ENCODE measurements around the gene SYT17. TPM values are rescaled to one million over a fixed set of nuclear protein-coding genes. Genes with fewer than 3 reads are reported as not detected.

The SYT17 gene
- polyA plus RNA-seq, 6 donors from 2014 or later: 23.6 to 51.9 (median 33.1) TPM

- Mint-ChIP-seq H3K9me3 (peaks cover 0 to 14% (median 7%) of the 10 kb centered on the region in 7 donors), H3K27me3 (peaks cover 16 to 28% (median 27%) of the 10 kb centered on the region in 3 donors), H3K4me1 (no peaks in the 10 kb centered on the region), H3K27ac (no peak overlapping the region), H3K4me3 (no peak overlapping the region), H3K36me3 (no peaks in the 10 kb centered on the region)
- ATAC-seq (ENCODE audit: low read depth in 2 of 2): no peak
- DNase-seq: no peak
Measured at GRCh38 chr16:19147126-19147525, 20.9 kb upstream of the SYT17 start.

GRCh38 chr16:19147627-19148026, 20.4 kb upstream of the SYT17 start:
- H3K36me3 Mint-ChIP-seq: no peaks in the 10 kb centered on the region
- peaks cover 0 to 14% (median 7%) of the 10 kb centered on the region in 7 donors for H3K9me3 Mint-ChIP-seq
- ATAC-seq (ENCODE audit: low read depth in 2 of 2): no peak

GRCh38 chr16:19148189-19148588, 19.9 kb upstream of the SYT17 start:
- Mint-ChIP-seq H3K4me1 (no peaks in the 10 kb centered on the region), H3K4me3 (no peak overlapping the region), H3K36me3 (no peaks in the 10 kb centered on the region), H3K27me3 (peaks cover 16 to 30% (median 26%) of the 10 kb centered on the region in 3 donors), H3K27ac (no peak overlapping the region), H3K9me3 (peaks cover 0 to 14% (median 8%) of the 10 kb centered on the region in 7 donors)
- DNase-seq (no peak), ATAC-seq (ENCODE audit: low read depth in 2 of 2) (no peak)

More at GRCh38 chr16:19147627-19148026, 20.4 kb upstream of the SYT17 start:
- Mint-ChIP-seq H3K27ac (no peak overlapping the region), H3K4me1 (no peaks in the 10 kb centered on the region), H3K4me3 (no peak overlapping the region), H3K27me3 (peaks cover 16 to 28% (median 24%) of the 10 kb centered on the region in 3 donors)
- no peak for DNase-seq

- peaks cover 21 to 24% (median 22%) of the 10 kb centered on the region in 3 donors for H3K27me3 Mint-ChIP-seq
Measured at GRCh38 chr16:19151310-19151709, 16.7 kb upstream of the SYT17 start.

GRCh38 chr16:19152042-19152441, 16.0 kb upstream of the SYT17 start:
- Mint-ChIP-seq H3K9me3 (peaks cover 7 to 29% (median 16%) of the 10 kb centered on the region in 7 donors), H3K4me1 (no peaks in the 10 kb centered on the region), H3K4me3 (no peak overlapping the region), H3K27ac (no peak overlapping the region), H3K36me3 (peaks cover 0 to 9% of the 10 kb centered on the region in 2 donors), H3K27me3 (peaks cover 22 to 26% (median 22%) of the 10 kb centered on the region in 3 donors)
- ATAC-seq (ENCODE audit: low read depth in 2 of 2): no peak
- DNase-seq: no peak

More at GRCh38 chr16:19151310-19151709, 16.7 kb upstream of the SYT17 start:
- peaks cover 3 to 24% (median 14%) of the 10 kb centered on the region in 7 donors for H3K9me3 Mint-ChIP-seq
- no peaks in the 10 kb centered on the region for H3K4me1 Mint-ChIP-seq
- no peak overlapping the region for H3K27ac Mint-ChIP-seq
- no peak for DNase-seq
- peaks cover 0 to 5% of the 10 kb centered on the region in 2 donors for H3K36me3 Mint-ChIP-seq
- no peak for ATAC-seq (ENCODE audit: low read depth in 2 of 2)
- no peak overlapping the region for H3K4me3 Mint-ChIP-seq

GRCh38 chr16:19153876-19154275, 14.2 kb upstream of the SYT17 start:
- peaks cover 4 to 15% (median 9%) of the 10 kb centered on the region in 7 donors for H3K9me3 Mint-ChIP-seq
- DNase-seq: no peak
- ATAC-seq (ENCODE audit: low read depth in 2 of 2): no peak
- H3K36me3 Mint-ChIP-seq: peaks cover 0 to 9% of the 10 kb centered on the region in 2 donors
- no peaks in the 10 kb centered on the region for H3K4me1 Mint-ChIP-seq
- H3K4me3 Mint-ChIP-seq: no peak overlapping the region
- peaks cover 17 to 22% (median 19%) of the 10 kb centered on the region in 3 donors for H3K27me3 Mint-ChIP-seq
- no peak overlapping the region for H3K27ac Mint-ChIP-seq

- Mint-ChIP-seq H3K27me3 (peaks cover 6 to 12% (median 8%) of the 10 kb centered on the region in 3 donors), H3K36me3 (peaks cover 5 to 7% of the 10 kb centered on the region in 2 donors), H3K4me3 (no peak overlapping the region), H3K9me3 (peaks cover 3 to 9% (median 6%) of the 10 kb centered on the region in 7 donors), H3K4me1 (no peaks in the 10 kb centered on the region), H3K27ac (no peak overlapping the region)
- ATAC-seq (ENCODE audit: low read depth in 2 of 2) (no peak), DNase-seq (no peak)
Measured at GRCh38 chr16:19162085-19162484, 6.0 kb upstream of the SYT17 start.

GRCh38 chr16:19163215-19163614, 4.8 kb upstream of the SYT17 start:
- DNase-seq: no peak
- ATAC-seq (ENCODE audit: low read depth in 2 of 2): no peak
- Mint-ChIP-seq H3K4me3 (no peak overlapping the region), H3K36me3 (peaks cover 5 to 7% of the 10 kb centered on the region in 2 donors), H3K27ac (no peak overlapping the region), H3K9me3 (peaks cover 3 to 9% (median 6%) of the 10 kb centered on the region in 7 donors), H3K4me1 (no peaks in the 10 kb centered on the region), H3K27me3 (peaks cover 6 to 12% (median 8%) of the 10 kb centered on the region in 3 donors)

- DNase-seq: no peak
- Mint-ChIP-seq H3K4me1 (peaks cover 0 to 2% (median 0%) of the 10 kb centered on the region in 3 donors), H3K27ac (peak overlapping the region in 1 of 6 donors; percentile 10), H3K27me3 (peaks cover 7 to 8% (median 7%) of the 10 kb centered on the region in 3 donors), H3K4me3 (peak overlapping the region in 2 of 8 donors; percentile 3 to 31), H3K36me3 (peaks cover 5 to 7% of the 10 kb centered on the region in 2 donors), H3K9me3 (peaks cover 3 to 9% (median 6%) of the 10 kb centered on the region in 7 donors)
- no peak for ATAC-seq (ENCODE audit: low read depth in 2 of 2)
Measured at GRCh38 chr16:19164285-19164684, 3.8 kb upstream of the SYT17 start.

- Mint-ChIP-seq H3K9me3 (peaks cover 3 to 9% (median 6%) of the 10 kb centered on the region in 7 donors), H3K36me3 (peaks cover 5 to 7% of the 10 kb centered on the region in 2 donors), H3K4me3 (peak overlapping the region in 2 of 8 donors; percentile 3 to 10), H3K4me1 (peaks cover 0 to 10% (median 3%) of the 10 kb centered on the region in 3 donors), H3K27me3 (peaks cover 6 to 12% (median 8%) of the 10 kb centered on the region in 3 donors), H3K27ac (no peak overlapping the region)
- ATAC-seq (ENCODE audit: low read depth in 2 of 2) (no peak), DNase-seq (no peak)
Measured at GRCh38 chr16:19165101-19165500, 2.9 kb upstream of the SYT17 start.

- Mint-ChIP-seq H3K4me1 (peaks cover 0 to 24% (median 7%) of the 10 kb centered on the region in 3 donors), H3K9me3 (peaks cover 3 to 9% (median 8%) of the 10 kb centered on the region in 7 donors), H3K27me3 (peaks cover 6 to 17% (median 8%) of the 10 kb centered on the region in 3 donors), H3K27ac (peak overlapping the region in 1 of 6 donors; percentile 2), H3K36me3 (peaks cover 5 to 7% of the 10 kb centered on the region in 2 donors), H3K4me3 (peak overlapping the region in 2 of 8 donors; percentile 4 to 65)
- ATAC-seq (ENCODE audit: low read depth in 2 of 2): no peak
- no peak for DNase-seq
Measured at GRCh38 chr16:19166500-19166899, 1.5 kb upstream of the SYT17 start.

GRCh38 chr16:19168371-19169081, 486 bp downstream of the SYT17 start:
- H3K27ac Mint-ChIP-seq: peak overlapping the region in 2 of 6 donors; percentile 19 to 47
- H3K36me3 Mint-ChIP-seq: peaks cover 0 to 1% of the 10 kb centered on the region in 2 donors
- peaks cover 0 to 36% (median 7%) of the 10 kb centered on the region in 3 donors for H3K4me1 Mint-ChIP-seq
- peak; percentile 27 for DNase-seq
- ATAC-seq (ENCODE audit: low read depth in 2 of 2): peak; percentile 17 to 29
- H3K27me3 Mint-ChIP-seq: peaks cover 0 to 20% (median 1%) of the 10 kb centered on the region in 3 donors
- H3K4me3 Mint-ChIP-seq: peak overlapping the region; percentile 65 to 95 (median 82)
- H3K9me3 Mint-ChIP-seq: peaks cover under 1 to 2% (median under 1%) of the 10 kb centered on the region in 7 donors

- H3K9me3 Mint-ChIP-seq: peaks cover 0 to 2% (median 0%) of the 10 kb centered on the region in 7 donors
- H3K4me3 Mint-ChIP-seq: peak overlapping the region; percentile 65 to 89 (median 76)
- ATAC-seq (ENCODE audit: low read depth in 2 of 2): no peak
- no peak for DNase-seq
- peaks cover 0 to 4% of the 10 kb centered on the region in 2 donors for H3K36me3 Mint-ChIP-seq
- H3K4me1 Mint-ChIP-seq: peaks cover 0 to 42% (median 7%) of the 10 kb centered on the region in 3 donors
- peaks cover 0 to 24% (median 2%) of the 10 kb centered on the region in 3 donors for H3K27me3 Mint-ChIP-seq
- H3K27ac Mint-ChIP-seq: peak overlapping the region in 5 of 6 donors; percentile 5 to 73 (median 29)
Measured at GRCh38 chr16:19169082-19169639, 1.1 kb downstream of the SYT17 start.

Measured in naive B cell (primary cell).